Measurements from ENCODE around the gene YTHDF1. TPM values are rescaled to one million over a fixed set of nuclear protein-coding genes. Genes with fewer than 3 reads are reported as not detected.

Gene YTHDF1
- total RNA-seq, 2 donors from 2014 or later: 64.9 to 73.2 TPM

- no peaks in the 10 kb centered on the region for H3K36me3 ChIP-seq (ENCODE audit: control insufficient read depth, insufficient read depth, low read length)
- no peak overlapping the region for H3K9ac ChIP-seq (ENCODE audit: extremely low read depth, low read length, poor library complexity, severe bottlenecking)
- no peaks in the 10 kb centered on the region for H3K4me1 Mint-ChIP-seq
- H3K36me3 Mint-ChIP-seq (ENCODE audit: low read depth): no peaks in the 10 kb centered on the region
- peaks cover 17% of the 10 kb centered on the region for H3K27me3 Mint-ChIP-seq (ENCODE audit: insufficient read depth)
- TF ChIP-seq, protein P1, sequence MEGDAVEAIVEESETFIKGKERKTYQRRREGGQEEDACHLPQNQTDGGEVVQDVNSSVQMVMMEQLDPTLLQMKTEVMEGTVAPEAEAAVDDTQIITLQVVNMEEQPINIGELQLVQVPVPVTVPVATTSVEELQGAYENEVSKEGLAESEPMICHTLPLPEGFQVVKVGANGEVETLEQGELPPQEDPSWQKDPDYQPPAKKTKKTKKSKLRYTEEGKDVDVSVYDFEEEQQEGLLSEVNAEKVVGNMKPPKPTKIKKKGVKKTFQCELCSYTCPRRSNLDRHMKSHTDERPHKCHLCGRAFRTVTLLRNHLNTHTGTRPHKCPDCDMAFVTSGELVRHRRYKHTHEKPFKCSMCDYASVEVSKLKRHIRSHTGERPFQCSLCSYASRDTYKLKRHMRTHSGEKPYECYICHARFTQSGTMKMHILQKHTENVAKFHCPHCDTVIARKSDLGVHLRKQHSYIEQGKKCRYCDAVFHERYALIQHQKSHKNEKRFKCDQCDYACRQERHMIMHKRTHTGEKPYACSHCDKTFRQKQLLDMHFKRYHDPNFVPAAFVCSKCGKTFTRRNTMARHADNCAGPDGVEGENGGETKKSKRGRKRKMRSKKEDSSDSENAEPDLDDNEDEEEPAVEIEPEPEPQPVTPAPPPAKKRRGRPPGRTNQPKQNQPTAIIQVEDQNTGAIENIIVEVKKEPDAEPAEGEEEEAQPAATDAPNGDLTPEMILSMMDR (conservative IDR thresholded peaks at IDR 0.05): no peak
- WGBS, 2 experiments (ENCODE audit: insufficient coverage in 1 of 2, insufficient read length in 1 of 2): 93 to 96% methylated on average over 14 to 15 of the region's 15 CpGs
- no peaks in the 10 kb centered on the region for H3K9me3 ChIP-seq (ENCODE audit: control insufficient read depth, low read length)
- H3K9me3 Mint-ChIP-seq: no peaks in the 10 kb centered on the region
- H3K27ac Mint-ChIP-seq: no peak overlapping the region
- no peak for DNase-seq
- no peaks in the 10 kb centered on the region for H3K4me1 ChIP-seq (ENCODE audit: control insufficient read depth, insufficient read depth, low read length)
- peaks cover 17% of the 10 kb centered on the region for H3K27me3 ChIP-seq (ENCODE audit: control insufficient read depth, insufficient read depth, low read length, poor library complexity, severe bottlenecking)
- H3K4me3 ChIP-seq (ENCODE audit: low read length): no peak overlapping the region
- H3K27ac ChIP-seq (ENCODE audit: low read depth, low read length): peak overlapping the region; percentile 84
- no peak overlapping the region for H3K4me3 Mint-ChIP-seq
Measured at GRCh38 chr20:63260521-63260920, 44.6 kb upstream of the YTHDF1 start.

DNA sequence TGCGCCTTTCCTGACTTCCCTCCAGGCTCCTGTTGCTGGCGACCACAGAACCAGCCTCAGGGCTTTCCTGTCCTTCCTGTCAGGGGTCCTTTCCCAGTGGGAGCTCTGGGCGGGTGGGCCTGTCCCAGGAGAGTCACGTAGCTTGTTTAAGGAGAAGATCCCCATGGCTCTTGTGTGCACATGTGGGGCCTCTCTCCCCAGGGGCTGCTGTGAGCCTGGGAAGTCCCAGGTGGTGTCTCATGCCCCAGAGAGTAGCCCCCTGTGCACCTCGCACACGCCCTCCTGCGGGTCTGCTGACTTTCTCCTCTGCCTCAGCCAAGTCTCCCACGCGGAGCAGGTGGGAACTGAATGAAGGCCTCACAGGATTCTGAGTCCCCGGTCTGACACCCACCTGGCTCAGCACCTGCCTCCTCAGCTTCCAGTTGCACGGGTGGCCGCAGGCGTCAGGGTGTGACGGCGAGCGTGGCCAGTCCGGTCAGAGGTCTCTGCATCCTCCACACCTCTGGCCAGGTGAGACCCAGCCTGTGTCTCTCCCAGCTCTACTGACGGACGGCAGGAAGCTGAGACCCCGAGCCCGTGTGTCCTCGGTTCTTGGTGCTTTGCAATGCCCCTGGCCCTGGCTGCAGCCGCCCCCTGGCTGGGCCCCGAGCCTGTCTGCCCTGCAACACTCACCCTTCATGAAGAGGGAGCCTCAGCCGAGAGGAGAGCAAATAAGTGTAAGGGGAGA lies 44.0 kb upstream of the YTHDF1 start:
- no peaks in the 10 kb centered on the region for H3K9me3 ChIP-seq (ENCODE audit: control insufficient read depth, low read length)
- TF ChIP-seq, protein P1 (conservative IDR thresholded peaks at IDR 0.05): no peak
- peaks cover 23% of the 10 kb centered on the region for H3K27me3 ChIP-seq (ENCODE audit: control insufficient read depth, insufficient read depth, low read length, poor library complexity, severe bottlenecking)
- Mint-ChIP-seq H3K27ac (no peak overlapping the region), H3K4me1 (no peaks in the 10 kb centered on the region), H3K9me3 (no peaks in the 10 kb centered on the region), H3K27me3 (ENCODE audit: insufficient read depth) (peaks cover 23% of the 10 kb centered on the region), H3K36me3 (ENCODE audit: low read depth) (no peaks in the 10 kb centered on the region), H3K4me3 (no peak overlapping the region)
- peaks cover 1% of the 10 kb centered on the region for H3K4me1 ChIP-seq (ENCODE audit: control insufficient read depth, insufficient read depth, low read length)
- no peak overlapping the region for H3K4me3 ChIP-seq (ENCODE audit: low read length)
- H3K27ac ChIP-seq (ENCODE audit: low read depth, low read length): peak overlapping the region; percentile 84
- no peak overlapping the region for H3K9ac ChIP-seq (ENCODE audit: extremely low read depth, low read length, poor library complexity, severe bottlenecking)
- WGBS, 2 experiments (ENCODE audit: insufficient coverage in 1 of 2, insufficient read length in 1 of 2): 91% methylated on average over 16 to 25 of the region's 25 CpGs
- no peaks in the 10 kb centered on the region for H3K36me3 ChIP-seq (ENCODE audit: control insufficient read depth, insufficient read depth, low read length)
- DNase-seq: no peak

GRCh38 chr20:63258781-63259180 lies 42.9 kb upstream of the YTHDF1 start:
- Histone ChIP-seq H3K9me3 (ENCODE audit: control insufficient read depth, low read length) (no peaks in the 10 kb centered on the region), H3K36me3 (ENCODE audit: control insufficient read depth, insufficient read depth, low read length) (no peaks in the 10 kb centered on the region), H3K4me3 (ENCODE audit: low read length) (no peak overlapping the region), H3K4me1 (ENCODE audit: control insufficient read depth, insufficient read depth, low read length) (peaks cover 3% of the 10 kb centered on the region), H3K27me3 (ENCODE audit: control insufficient read depth, insufficient read depth, low read length, poor library complexity, severe bottlenecking) (peaks cover 33% of the 10 kb centered on the region), H3K27ac (ENCODE audit: low read depth, low read length) (no peak overlapping the region), H3K9ac (ENCODE audit: extremely low read depth, low read length, poor library complexity, severe bottlenecking) (no peak overlapping the region)
- Mint-ChIP-seq H3K4me1 (no peaks in the 10 kb centered on the region), H3K36me3 (ENCODE audit: low read depth) (no peaks in the 10 kb centered on the region), H3K4me3 (no peak overlapping the region), H3K9me3 (no peaks in the 10 kb centered on the region), H3K27me3 (ENCODE audit: insufficient read depth) (peaks cover 28% of the 10 kb centered on the region), H3K27ac (no peak overlapping the region)
- no peak for DNase-seq
- 85 to 86% methylated on average over 7 to 8 of the region's 8 CpGs for WGBS, 2 experiments (ENCODE audit: insufficient coverage in 1 of 2, insufficient read length in 1 of 2)
- TF ChIP-seq, protein P1 (conservative IDR thresholded peaks at IDR 0.05): no peak
